ENCODE data around the gene BAD.

Gene BAD

DNA sequence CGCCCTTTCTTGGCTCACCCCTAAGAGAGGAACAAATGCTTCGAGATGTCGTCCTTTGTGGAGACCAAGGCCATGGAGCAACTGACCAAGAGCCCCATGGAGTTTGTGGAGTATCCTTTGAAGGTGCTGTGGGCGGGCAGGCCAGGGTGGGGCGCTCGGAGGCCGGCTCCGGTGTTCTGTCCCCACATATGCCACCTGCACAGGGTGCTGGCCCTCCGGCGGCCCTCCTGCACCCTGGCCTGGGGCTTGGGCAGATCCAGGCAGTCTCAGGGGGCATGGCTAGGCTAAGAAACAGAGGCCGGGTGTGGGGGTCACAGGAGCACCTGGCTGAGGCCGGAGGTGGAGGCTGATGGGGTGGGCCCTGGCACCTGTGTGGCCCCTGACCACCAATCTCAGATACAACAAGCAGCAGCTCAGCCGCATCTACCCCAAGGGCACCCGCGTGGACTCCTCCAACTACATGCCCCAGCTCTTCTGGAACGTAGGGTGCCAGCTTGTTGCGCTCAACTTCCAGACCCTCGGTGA is 22.8 kb downstream of the BAD start:
- in situ Hi-C loops (cut with MboI; ENCODE audit: low sequenced_read_pairs) = no loop called here

GRCh38 chr11:64260147-64260708 is 24.2 kb downstream of the BAD start:
- in situ Hi-C loops (cut with MboI; ENCODE audit: low sequenced_read_pairs) = no loop called here

DNA sequence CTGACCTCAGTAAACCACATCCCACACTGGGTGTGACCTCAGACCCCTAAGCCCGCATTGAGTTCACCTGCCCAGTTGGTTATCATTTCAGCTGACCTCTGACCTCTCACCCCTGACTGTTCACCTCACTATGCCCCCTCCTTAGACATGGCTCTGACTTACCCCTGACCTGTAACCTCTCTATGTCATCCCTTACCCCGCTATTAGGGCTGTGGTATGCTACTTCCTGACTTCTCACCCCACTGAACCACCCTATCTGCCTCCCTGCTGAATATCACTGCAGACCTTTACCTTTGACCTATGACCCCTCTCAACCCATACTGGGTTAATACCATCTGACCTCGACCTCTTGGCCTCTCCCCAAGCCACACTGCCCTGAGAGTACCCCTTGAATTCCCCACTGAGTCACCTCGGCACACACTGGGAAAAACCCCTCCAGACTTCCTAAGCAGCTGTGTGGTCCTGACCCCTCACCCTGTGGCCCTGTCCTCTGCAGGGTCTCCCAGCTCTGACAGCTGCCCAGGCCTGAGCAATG is 24.9 kb downstream of the BAD start:
- in situ Hi-C loops (cut with MboI; ENCODE audit: low sequenced_read_pairs) = no loop called here

GRCh38 chr11:64258946-64259532 is 25.4 kb downstream of the BAD start:
- in situ Hi-C loops (cut with MboI; ENCODE audit: low sequenced_read_pairs) = no loop called here

- in situ Hi-C loops (cut with MboI; ENCODE audit: low sequenced_read_pairs) = no loop called here
These were observed 26.1 kb downstream of the BAD start for GRCh38 chr11:64258356-64258755.

GRCh38 chr11:64256300-64256699 is 28.2 kb downstream of the BAD start:
- in situ Hi-C loops (cut with MboI; ENCODE audit: low sequenced_read_pairs) = no loop called here

DNA sequence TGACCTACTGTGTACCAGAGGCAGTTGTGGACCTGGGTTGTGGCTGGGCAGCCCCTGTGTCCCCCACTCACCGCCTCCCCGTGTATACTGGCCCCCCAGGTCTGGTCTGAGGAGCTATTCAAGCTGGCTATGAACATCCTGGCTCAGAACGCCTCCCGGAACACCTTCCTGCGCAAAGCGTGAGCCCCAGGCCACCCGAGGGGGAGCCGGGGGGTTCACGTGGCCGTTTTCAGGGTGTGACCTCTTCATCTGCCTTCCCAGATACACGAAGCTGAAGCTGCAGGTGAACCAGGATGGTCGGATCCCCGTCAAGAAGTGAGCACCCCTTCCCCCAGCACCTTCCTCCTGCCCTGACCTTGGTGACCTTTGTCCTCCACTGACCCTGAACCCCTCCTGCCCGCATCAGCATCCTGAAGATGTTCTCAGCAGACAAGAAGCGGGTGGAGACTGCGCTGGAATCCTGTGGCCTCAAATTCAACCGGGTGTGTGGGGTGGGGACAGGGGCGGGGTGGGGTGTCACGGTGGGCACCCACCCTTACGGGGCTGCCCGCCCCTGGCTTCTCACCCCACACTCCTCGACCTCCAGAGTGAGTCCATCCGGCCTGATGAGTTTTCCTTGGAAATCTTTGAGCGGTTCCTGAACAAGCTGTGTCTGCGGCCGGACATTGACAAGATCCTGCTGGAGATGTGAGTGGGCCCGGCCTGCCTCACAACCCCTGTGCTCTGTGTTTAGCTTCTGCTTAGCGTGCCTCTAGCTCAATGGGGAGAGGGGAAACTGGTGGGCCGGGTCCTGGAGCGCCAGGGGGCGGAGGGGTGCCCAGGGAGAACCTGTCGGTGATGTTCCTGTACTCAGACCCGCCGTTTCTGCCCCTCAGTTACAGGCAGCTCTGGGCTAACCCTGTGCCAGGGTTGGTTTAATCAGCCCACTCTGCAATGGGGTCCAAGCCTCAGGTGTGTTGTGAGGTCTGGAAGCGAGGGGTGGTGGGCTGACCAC is 29.0 kb downstream of the BAD start:
- in situ Hi-C loops (cut with MboI; ENCODE audit: low sequenced_read_pairs) = no loop called here

- in situ Hi-C loops (cut with MboI; ENCODE audit: low sequenced_read_pairs) = no loop called here
These were observed 30.1 kb downstream of the BAD start for GRCh38 chr11:64254326-64254725.

DNA sequence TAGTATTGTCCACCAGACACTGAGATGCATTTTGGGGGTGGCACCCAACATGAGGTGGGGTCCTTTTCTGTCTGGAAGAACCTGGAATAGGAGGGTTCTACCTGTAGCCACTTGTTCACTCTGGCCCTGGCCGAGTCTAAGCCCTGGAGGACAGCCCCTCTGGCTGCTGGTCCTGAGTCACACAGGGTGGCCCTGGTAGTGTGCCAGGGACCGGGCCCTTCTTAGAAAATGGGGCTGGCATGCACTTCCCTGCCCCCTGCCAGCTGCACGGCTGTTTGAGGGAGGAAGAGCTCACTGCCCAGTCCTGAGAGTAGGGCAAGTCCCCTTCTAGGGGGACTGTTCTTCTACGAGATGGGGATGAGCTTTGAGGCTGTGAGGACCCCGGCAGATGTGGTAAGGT is 31.0 kb downstream of the BAD start:
- in situ Hi-C loops (cut with MboI; ENCODE audit: low sequenced_read_pairs) = no loop called here

- in situ Hi-C loops (cut with MboI; ENCODE audit: low sequenced_read_pairs) = no loop called here
These were observed 31.4 kb downstream of the BAD start for GRCh38 chr11:64253043-64253442.

DNA sequence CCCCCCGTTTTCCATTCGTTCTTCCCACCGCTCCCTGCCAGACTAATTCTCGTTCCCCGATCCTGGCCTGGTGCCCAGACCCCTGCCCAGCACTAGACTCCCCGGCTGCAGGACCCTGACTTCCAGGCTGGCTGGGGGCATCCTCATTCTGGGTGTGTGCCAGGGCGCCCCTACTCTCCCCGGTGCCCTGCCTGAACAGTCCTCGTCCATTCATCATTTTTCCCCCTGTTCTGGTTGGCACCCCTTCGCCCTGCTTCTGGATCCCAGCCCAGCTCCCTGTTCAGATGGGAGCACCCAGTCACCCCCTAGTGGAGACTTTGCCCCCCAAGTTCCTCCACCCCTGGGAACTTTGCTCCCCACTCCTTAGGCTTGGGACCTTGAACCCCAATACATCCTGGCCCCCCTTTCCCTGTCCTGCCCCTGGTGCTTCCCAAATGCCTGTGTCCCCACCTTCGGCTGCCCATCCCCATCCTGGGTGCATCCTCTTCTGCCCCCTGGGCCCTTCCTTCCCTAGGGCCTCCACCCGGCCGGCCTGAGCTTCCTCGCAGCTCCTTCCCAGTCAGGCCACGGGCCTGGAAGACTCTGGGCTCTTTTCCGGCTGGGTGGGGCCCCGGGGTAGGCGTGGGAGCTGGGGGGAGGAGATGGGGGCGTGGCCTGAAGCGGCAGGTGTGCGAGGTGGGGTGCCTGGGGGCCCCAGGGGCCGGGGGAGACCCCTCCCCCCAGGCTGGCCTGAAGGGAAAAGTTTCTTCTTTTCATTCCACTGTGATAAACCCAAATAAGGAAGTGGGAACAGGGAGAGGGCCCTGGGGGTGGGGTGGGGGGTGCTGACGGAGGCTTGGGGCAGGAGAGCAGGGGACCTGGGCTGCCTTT is 32.2 kb downstream of the BAD start:
- in situ Hi-C loops (cut with MboI; ENCODE audit: low sequenced_read_pairs) = no loop called here

DNA sequence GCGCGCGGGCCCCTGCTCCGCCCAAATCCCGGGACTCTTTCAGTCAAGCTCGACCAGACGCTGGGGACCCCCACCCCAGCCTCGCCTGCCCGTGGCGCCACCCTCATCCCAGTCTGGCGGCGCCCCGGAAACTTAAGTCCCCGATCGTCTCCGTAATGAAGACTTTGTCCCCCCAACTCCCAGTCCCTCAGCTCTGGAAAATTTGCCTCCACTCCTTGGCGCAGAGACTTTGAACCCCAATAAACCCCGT is 32.8 kb downstream of the BAD start:
- in situ Hi-C loops (cut with MboI; ENCODE audit: low sequenced_read_pairs) = no loop called here

- in situ Hi-C loops (cut with MboI; ENCODE audit: low sequenced_read_pairs) = no loop called here
These were observed 33.3 kb downstream of the BAD start, which contains the start of gene PLCB3 for GRCh38 chr11:64251016-64251752. PLCB3 (plus strand) TSS chr11:64251530; CDS start chr11:64251650, 120 bp downstream.

- in situ Hi-C loops (cut with MboI; ENCODE audit: low sequenced_read_pairs) = no loop called here
These were observed 34.0 kb downstream of the BAD start for GRCh38 chr11:64250415-64251015.

DNA sequence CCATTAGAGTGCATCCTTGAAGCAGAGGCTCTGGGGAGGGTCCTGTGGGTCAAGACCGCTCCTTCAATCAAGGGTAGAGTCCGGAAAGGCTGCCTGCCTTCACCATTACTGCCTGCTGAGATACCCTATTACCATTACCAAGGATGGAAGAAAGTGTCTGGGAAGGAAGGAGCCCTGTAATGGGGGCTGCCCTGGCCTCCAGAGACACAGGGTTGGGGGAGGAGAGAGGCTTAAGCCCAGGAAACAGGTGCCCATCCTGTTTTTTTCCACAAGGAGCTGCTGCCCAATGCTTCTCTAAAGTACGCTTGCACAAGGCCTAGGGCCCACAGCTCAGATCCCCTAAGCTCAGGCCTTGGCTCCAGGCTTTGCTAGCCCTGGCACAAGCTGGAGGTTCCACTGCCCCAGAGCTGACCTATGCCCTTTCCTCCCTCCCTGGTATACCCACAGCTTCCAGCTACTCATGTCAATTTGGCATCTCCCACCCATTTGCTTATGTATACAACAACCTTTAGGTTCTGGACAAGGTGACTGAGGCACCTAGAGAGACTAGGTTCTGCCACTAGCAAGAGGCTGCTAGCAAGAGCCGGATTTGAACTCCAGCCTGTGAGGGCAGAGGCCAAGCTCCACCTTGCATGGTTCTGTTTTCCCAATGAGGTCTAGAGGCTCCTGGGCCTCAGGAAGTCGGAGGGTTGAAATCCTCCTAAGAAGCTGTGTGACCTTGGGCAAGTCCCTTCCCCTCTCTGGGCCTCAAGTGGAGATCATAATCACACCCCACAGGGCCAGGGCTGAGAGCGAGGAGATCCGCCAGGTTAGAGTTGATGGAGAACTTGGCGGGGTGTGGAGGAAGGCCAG is 34.7 kb downstream of the BAD start:
- in situ Hi-C loops (cut with MboI; ENCODE audit: low sequenced_read_pairs) = no loop called here

- in situ Hi-C loops (cut with MboI; ENCODE audit: low sequenced_read_pairs) = no loop called here
These were observed 35.4 kb downstream of the BAD start for GRCh38 chr11:64249038-64249437.

DNA sequence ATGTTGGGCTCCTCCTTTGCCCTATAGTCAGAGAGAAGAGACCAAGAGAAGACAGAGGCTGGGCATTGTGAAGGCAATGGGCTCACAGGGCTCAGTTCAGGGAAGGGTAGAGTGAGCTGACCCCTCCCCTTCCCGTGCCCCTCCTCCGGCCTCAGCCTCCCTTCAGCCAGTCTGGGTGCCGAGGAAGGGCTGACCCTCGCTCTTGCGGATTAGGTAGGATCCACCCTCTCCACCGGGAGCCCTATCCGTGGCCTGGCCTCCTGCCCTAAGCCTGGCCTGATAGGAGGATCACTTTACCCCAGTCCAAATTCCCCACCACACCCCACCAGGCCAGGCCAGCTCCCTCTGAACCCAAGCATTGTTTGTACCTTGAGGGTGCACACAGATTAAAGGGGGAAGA is 35.9 kb downstream of the BAD start:
- in situ Hi-C loops (cut with MboI; ENCODE audit: low sequenced_read_pairs) = no loop called here

- in situ Hi-C loops (cut with MboI; ENCODE audit: low sequenced_read_pairs) = no loop called here
These were observed 36.5 kb downstream of the BAD start for GRCh38 chr11:64247729-64248531.
